ENCODE measurements around the gene DGCR8. TPM values are rescaled to one million over a fixed set of nuclear protein-coding genes. Genes with fewer than 3 reads are reported as not detected.
"Not testable (repeated sequence)": the region's sequence is repeated elsewhere in the genome, so short reads cannot be mapped to it uniquely, and the experiment has no call there.

Gene DGCR8
- total RNA-seq, 1 experiment from 2014 or later: 18.2 TPM

GRCh38 chr22:20066617-20067383, 13.2 kb upstream of the DGCR8 start:
- no peak for DNase-seq (ENCODE audit: low read depth)

- not testable (repeated sequence) for DNase-seq (ENCODE audit: low read depth)
Measured at GRCh38 chr22:20067384-20067682, 12.7 kb upstream of the DGCR8 start.

GRCh38 chr22:20068640-20069039, 11.4 kb upstream of the DGCR8 start:
- DNase-seq (ENCODE audit: low read depth): no peak

- no peak for DNase-seq (ENCODE audit: low read depth)
Measured at GRCh38 chr22:20069331-20070042, 10.6 kb upstream of the DGCR8 start.

GRCh38 chr22:20071524-20071972, 8.5 kb upstream of the DGCR8 start:
- DNase-seq (ENCODE audit: low read depth): no peak

GRCh38 chr22:20076627-20077172, 3.3 kb upstream of the DGCR8 start:
- no peak for DNase-seq (ENCODE audit: low read depth)

- DNase-seq (ENCODE audit: low read depth): peak; percentile 56
Measured at GRCh38 chr22:20080445-20080775, 369 bp downstream of the DGCR8 start.

- DNase-seq (ENCODE audit: low read depth): peak; percentile 63
Measured at GRCh38 chr22:20080776-20081654, 974 bp downstream of the DGCR8 start.

GRCh38 chr22:20083157-20083890, 3.3 kb downstream of the DGCR8 start:
- no peak for DNase-seq (ENCODE audit: low read depth)

GRCh38 chr22:20083891-20084546, 4.0 kb downstream of the DGCR8 start:
- no peak for DNase-seq (ENCODE audit: low read depth)

GRCh38 chr22:20084547-20085413, 4.7 kb downstream of the DGCR8 start:
- DNase-seq (ENCODE audit: low read depth): no peak

- DNase-seq (ENCODE audit: low read depth): no peak
Measured at GRCh38 chr22:20085651-20086050, 5.6 kb downstream of the DGCR8 start.

- no peak for DNase-seq (ENCODE audit: low read depth)
Measured at GRCh38 chr22:20086101-20086599, 6.1 kb downstream of the DGCR8 start.

- no peak for DNase-seq (ENCODE audit: low read depth)
Measured at GRCh38 chr22:20086763-20087162, 6.7 kb downstream of the DGCR8 start.

GRCh38 chr22:20087319-20088262, 7.5 kb downstream of the DGCR8 start:
- no peak for DNase-seq (ENCODE audit: low read depth)

- no peak for DNase-seq (ENCODE audit: low read depth)
Measured at GRCh38 chr22:20088263-20088648, 8.2 kb downstream of the DGCR8 start.

- no peak for DNase-seq (ENCODE audit: low read depth)
Measured at GRCh38 chr22:20089226-20089976, 9.4 kb downstream of the DGCR8 start.

Data from M059J (cell line).